ENCODE measurements around the gene ADAMTS15.

DNA sequence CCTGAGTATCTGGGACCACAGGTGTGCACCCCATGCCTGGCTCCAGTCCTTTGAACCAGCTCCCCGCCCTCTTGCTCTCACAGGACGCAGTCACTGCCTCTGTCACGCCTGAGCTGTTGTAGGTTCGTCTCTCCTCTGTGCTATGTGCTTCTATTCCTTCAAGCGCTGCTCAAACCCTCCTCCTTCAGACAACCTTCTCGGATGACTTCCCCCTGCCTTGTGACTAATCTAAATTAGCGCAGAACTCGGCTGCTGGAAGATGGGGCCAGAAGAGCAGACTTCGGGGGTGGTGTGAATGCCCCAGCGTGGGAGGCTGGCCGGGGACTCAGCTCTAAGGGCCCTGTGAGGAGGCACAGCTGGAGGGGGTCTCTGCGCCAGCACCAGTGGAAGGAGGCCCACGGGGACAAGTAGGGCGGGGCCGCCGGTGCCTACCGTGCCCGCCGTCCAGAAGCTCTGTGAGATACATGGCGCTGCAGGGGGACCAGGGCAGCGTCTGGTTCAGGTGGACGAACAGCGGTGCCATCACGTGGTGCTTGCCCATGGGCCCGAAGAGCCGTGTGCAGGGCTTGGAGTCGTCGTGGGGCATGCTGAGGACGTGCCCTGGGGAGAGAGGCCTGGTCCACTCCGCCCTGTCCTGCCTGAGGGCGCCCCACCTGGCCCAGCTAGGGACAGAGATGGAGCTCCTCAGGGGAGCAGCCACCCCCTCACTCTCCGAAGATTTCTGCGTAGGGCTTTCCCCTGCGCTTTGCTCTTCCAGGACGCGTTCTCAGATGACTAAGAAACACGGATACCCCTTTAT, 32.5 kb upstream of the ADAMTS15 start:
- no peak for TF ChIP-seq CTCF (IDR thresholded peaks at IDR 0.05)
- TF ChIP-seq EZH2 (IDR thresholded peaks at IDR 0.05; ENCODE audit: borderline replicate concordance, insufficient read depth, low read depth, low read length, poor library complexity, severe bottlenecking), result no peak

All from B cell (primary cell).